ENCODE measurements around the gene BICD1.

Gene BICD1

GRCh38 chr12:32179011-32179395 is 72.4 kb downstream of the BICD1 start:
- no peak for TF ChIP-seq MAX (IDR thresholded peaks at IDR 0.05)

- TF ChIP-seq USF1 (IDR thresholded peaks at IDR 0.05) (no peak), EGR1 (IDR thresholded peaks at IDR 0.05) (no peak), TEAD4 (IDR thresholded peaks at IDR 0.05) (no peak), TCF12 (IDR thresholded peaks at IDR 0.05; ENCODE audit: low read depth) (no peak), RAD21 (IDR thresholded peaks at IDR 0.05; ENCODE audit: low read depth) (no peak), ZBTB7A (IDR thresholded peaks at IDR 0.05; ENCODE audit: low read depth) (no peak)
Measured at GRCh38 chr12:32181498-32182175, 75.0 kb downstream of the BICD1 start.

- no peak for TF ChIP-seq TEAD4 (IDR thresholded peaks at IDR 0.05)
- no peak for TF ChIP-seq REST (IDR thresholded peaks at IDR 0.05; ENCODE audit: low read depth)
- no peak for TF ChIP-seq ZBTB7A (IDR thresholded peaks at IDR 0.05; ENCODE audit: low read depth)
- TF ChIP-seq MAX (IDR thresholded peaks at IDR 0.05), result no peak
- no peak for TF ChIP-seq USF1 (IDR thresholded peaks at IDR 0.05)
- TF ChIP-seq CREB1 (IDR thresholded peaks at IDR 0.05; ENCODE audit: low read depth), result no peak
- no peak for TF ChIP-seq TAF1 (IDR thresholded peaks at IDR 0.05; ENCODE audit: low read depth)
- no peak for TF ChIP-seq CEBPB (IDR thresholded peaks at IDR 0.05)
- no peak for TF ChIP-seq EGR1 (IDR thresholded peaks at IDR 0.05)
- TF ChIP-seq FOXM1 (IDR thresholded peaks at IDR 0.05; ENCODE audit: borderline replicate concordance, low read depth), result no peak
Measured at GRCh38 chr12:32183650-32184049, 77.0 kb downstream of the BICD1 start.

GRCh38 chr12:32191445-32191844 is 84.8 kb downstream of the BICD1 start:
- TF ChIP-seq EGR1 (IDR thresholded peaks at IDR 0.05) (no peak), USF1 (IDR thresholded peaks at IDR 0.05) (no peak), TAF1 (IDR thresholded peaks at IDR 0.05; ENCODE audit: low read depth) (no peak), RAD21 (IDR thresholded peaks at IDR 0.05; ENCODE audit: low read depth) (no peak), YY1 (IDR thresholded peaks at IDR 0.05; ENCODE audit: low read depth) (no peak), TCF12 (IDR thresholded peaks at IDR 0.05; ENCODE audit: low read depth) (no peak), ZBTB7A (IDR thresholded peaks at IDR 0.05; ENCODE audit: low read depth) (no peak), MAX (IDR thresholded peaks at IDR 0.05) (no peak), CEBPB (IDR thresholded peaks at IDR 0.05) (no peak), TEAD4 (IDR thresholded peaks at IDR 0.05) (no peak), FOXM1 (IDR thresholded peaks at IDR 0.05; ENCODE audit: borderline replicate concordance, low read depth) (no peak), REST (IDR thresholded peaks at IDR 0.05; ENCODE audit: low read depth) (no peak), NFIC (IDR thresholded peaks at IDR 0.05) (no peak), EP300 (IDR thresholded peaks at IDR 0.05; ENCODE audit: borderline replicate concordance) (no peak), CREB1 (IDR thresholded peaks at IDR 0.05; ENCODE audit: low read depth) (no peak)

GRCh38 chr12:32196250-32197198 is 89.9 kb downstream of the BICD1 start:
- no peak for TF ChIP-seq ZBTB7A (IDR thresholded peaks at IDR 0.05; ENCODE audit: low read depth)
- no peak for TF ChIP-seq FOXM1 (IDR thresholded peaks at IDR 0.05; ENCODE audit: borderline replicate concordance, low read depth)
- TF ChIP-seq TEAD4 (IDR thresholded peaks at IDR 0.05), result no peak
- TF ChIP-seq REST (IDR thresholded peaks at IDR 0.05; ENCODE audit: low read depth), result no peak
